ENCODE measurements around the gene MALT1. TPM values are rescaled to one million over a fixed set of nuclear protein-coding genes. Genes with fewer than 3 reads are reported as not detected.
"Not testable (repeated sequence)": the region's sequence is repeated elsewhere in the genome, so short reads cannot be mapped to it uniquely, and the experiment has no call there.

MALT1 gene, protein sequence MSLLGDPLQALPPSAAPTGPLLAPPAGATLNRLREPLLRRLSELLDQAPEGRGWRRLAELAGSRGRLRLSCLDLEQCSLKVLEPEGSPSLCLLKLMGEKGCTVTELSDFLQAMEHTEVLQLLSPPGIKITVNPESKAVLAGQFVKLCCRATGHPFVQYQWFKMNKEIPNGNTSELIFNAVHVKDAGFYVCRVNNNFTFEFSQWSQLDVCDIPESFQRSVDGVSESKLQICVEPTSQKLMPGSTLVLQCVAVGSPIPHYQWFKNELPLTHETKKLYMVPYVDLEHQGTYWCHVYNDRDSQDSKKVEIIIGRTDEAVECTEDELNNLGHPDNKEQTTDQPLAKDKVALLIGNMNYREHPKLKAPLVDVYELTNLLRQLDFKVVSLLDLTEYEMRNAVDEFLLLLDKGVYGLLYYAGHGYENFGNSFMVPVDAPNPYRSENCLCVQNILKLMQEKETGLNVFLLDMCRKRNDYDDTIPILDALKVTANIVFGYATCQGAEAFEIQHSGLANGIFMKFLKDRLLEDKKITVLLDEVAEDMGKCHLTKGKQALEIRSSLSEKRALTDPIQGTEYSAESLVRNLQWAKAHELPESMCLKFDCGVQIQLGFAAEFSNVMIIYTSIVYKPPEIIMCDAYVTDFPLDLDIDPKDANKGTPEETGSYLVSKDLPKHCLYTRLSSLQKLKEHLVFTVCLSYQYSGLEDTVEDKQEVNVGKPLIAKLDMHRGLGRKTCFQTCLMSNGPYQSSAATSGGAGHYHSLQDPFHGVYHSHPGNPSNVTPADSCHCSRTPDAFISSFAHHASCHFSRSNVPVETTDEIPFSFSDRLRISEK
- total RNA-seq (2014; rRNA removed; shearing (Covaris generic)) = 9.8 and 10.8 TPM in 2 replicates

DNA sequence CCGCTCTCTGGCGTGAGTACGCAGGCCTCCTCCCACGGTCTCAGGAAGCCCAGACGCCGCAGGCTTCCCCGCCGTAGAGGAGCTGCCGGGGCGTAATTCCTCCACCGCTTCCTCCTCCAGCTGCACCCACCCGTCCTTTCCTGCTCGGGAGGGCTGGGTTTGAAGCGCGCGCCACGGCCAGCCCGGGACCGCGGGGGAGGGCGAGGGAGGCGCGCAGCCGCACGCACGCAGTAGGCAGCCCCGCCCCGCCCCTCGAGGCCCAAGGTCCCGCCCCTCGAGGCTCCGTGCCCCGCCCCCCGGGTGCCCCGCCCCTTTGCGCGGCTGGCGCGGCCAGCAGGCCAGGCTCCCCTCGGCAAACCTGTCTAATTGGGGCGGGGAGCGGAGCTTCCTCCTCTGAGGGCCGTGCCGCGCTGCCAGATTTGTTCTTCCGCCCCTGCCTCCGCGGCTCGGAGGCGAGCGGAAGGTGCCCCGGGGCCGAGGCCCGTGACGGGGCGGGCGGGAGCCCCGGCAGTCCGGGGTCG is at the start of gene MALT1:
Gene MALT1 (plus strand): TSS at position 355 of the 521 bp plus-strand sequence. CDS start 179 bp downstream, outside the sequence.
- peak; percentile 90 for DNase-seq (ENCODE audit: low spot score)
- in situ Hi-C loops (cut with HindIII; ENCODE audit: low sequenced_read_pairs) = no loop called here

DNA sequence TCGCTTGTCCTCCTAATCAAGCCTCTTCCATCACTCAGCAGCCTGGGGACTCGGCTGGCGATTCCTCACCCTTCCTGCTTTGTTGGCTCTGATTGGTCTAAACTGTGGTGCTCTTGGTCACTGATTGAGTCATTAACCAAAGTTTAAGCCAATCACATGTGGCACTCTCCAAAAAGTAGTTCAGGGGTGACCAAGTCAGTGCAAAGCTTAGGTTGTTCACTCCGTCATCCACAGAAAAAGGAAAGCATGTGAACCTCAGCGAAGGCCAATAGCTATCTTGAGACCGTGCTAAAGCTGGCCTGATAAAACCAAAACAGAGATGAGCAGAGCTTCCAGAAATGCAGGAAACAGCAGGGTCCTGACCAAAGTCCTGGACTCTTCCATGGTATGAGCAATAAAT is 47.3 kb upstream of the MALT1 start:
- in situ Hi-C loops (cut with HindIII; ENCODE audit: low sequenced_read_pairs) = no loop called here
- no peak for DNase-seq (ENCODE audit: low spot score)

DNA sequence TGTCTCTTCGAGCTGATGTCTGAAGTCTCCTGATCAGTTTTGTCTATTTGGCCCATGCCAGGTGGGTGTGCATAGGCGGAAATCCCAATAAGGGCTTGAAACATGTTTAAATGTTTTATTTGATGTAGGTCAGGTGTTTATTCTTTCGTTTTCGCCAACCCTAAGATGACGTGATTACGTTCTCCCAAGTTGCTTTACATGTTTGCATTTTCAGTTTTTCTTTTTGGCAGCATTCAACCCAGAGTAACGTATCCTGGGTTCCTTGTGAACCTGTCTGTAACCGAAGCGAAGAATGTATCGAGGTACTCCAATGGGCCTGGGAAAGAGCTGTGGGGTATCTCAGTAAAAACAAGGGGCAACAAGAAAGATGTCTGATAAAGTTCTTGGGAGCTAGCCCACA is 45.4 kb upstream of the MALT1 start:
- in situ Hi-C loops (cut with HindIII; ENCODE audit: low sequenced_read_pairs) = no loop called here
- no peak for DNase-seq (ENCODE audit: low spot score)

DNA sequence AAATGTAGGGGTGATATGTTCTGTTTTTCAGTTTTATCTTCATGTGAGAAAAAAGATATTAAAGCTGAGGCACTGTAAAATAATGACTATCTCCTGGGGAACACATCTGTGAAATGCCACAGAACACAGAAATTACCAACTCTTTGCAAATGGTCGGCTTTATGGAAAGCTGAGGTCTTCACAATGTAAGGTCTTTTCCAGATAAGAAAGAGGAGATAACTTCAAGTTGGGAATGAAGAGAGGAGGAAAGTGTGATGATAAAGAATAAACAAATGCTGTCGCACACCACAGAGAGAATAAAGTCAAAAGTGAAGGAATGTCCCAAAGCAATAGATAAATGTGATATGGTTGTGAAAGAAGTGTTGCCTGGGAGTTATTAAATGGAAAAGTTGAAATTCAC is 41.2 kb upstream of the MALT1 start:
- in situ Hi-C loops (cut with HindIII; ENCODE audit: low sequenced_read_pairs) = no loop called here
- no peak for DNase-seq (ENCODE audit: low spot score)

DNA sequence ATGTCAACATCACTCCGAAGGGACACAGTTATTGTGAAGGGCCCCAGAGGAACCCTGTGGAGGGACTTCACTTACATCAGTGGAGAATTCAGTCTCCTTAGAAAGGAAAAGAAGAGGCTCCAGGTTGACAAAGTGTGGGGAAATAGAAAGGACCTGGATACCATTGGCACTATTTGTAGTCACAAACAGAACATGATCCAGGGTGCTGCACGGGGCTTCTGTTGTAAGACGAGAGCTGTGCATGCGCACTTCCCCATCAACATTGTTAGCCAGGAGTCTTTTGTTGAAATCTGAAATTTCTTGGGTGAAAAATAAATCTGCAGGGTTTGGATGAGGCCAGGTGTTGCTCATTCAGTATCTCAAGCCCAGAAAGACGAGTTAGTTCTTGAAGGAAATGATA is 40.0 kb upstream of the MALT1 start:
- in situ Hi-C loops (cut with HindIII; ENCODE audit: low sequenced_read_pairs) = no loop called here
- no peak for DNase-seq (ENCODE audit: low spot score)

DNA sequence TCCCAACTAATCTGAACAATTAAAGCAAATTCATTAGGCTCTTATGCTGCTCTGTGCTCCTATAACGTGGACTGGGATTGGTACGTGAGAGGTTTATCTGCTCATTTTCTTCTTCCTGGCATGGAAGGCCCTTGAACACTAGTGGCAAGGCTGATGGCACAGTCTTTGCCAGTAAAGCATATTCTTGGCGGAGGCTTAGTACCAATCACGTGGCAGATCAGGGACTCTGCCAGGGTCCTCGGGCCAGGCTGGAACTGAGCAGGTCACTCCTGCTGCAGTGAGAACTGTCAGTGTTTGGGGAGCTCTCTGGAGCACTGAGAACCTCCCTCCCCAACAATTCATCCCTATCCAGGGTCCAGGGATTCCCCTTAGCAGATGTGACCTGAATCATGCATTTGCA is 38.7 kb upstream of the MALT1 start:
- DNase-seq (ENCODE audit: low spot score) = peak; percentile 63
- in situ Hi-C loops (cut with HindIII; ENCODE audit: low sequenced_read_pairs) = no loop called here

DNA sequence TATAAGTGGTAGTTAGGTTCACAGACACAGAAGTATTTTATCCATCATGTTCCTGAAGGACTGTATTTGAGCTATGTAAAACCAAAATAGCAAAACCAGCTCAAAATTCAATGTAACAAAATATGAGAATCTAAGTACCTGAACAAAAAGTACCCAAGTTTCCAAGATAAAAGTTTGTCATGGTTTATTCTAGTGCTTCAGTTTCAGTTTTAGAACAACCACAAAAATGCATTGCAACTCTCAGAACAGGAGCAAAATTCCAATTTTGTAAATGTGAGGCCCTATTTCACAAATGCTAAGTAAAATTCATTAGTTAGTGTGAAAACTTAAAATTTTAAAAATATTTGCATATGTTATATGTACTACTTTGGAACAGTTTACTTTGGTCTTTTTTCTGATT is 37.4 kb upstream of the MALT1 start:
- in situ Hi-C loops (cut with HindIII; ENCODE audit: low sequenced_read_pairs) = no loop called here
- DNase-seq (ENCODE audit: low spot score) = no peak

DNA sequence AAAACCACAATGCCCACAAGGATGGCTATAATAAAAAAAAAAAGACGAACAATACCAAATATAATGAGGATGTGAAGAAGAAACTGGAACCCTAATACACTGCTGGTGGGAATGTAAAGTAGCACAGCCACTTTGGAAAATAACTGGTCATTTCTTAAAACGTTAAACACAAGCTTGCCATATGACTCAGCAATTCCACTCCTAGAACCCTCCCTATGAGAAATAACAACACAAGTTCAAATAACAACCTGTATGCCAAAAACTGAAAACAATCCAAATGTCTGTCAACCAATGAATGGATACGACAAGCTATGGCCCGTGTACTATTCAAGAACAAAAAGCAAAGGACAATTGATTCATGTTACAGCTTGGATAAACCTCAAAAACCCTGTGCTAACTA is 35.4 kb upstream of the MALT1 start:
- DNase-seq (ENCODE audit: low spot score) = no peak
- in situ Hi-C loops (cut with HindIII; ENCODE audit: low sequenced_read_pairs) = no loop called here

DNA sequence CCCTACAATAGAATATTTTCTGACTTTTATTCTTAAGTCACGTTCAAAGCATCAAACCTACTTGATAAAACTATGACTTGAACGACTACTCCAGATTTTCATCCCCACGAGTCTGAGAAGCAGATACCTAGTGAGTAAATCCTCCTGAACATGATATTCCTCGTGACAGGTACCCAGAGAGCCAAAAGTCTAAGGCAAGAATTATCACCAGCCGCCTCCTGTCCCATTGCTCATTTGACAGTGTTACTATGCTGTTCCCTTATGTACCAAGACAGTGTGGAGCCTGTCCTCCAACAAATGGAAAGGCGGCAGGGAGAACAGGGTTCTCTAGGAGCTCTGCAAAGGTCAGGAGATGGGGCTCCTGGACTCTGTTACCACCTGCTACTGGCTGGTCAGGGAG is 34.1 kb upstream of the MALT1 start:
- in situ Hi-C loops (cut with HindIII; ENCODE audit: low sequenced_read_pairs) = no loop called here
- no peak for DNase-seq (ENCODE audit: low spot score)

DNA sequence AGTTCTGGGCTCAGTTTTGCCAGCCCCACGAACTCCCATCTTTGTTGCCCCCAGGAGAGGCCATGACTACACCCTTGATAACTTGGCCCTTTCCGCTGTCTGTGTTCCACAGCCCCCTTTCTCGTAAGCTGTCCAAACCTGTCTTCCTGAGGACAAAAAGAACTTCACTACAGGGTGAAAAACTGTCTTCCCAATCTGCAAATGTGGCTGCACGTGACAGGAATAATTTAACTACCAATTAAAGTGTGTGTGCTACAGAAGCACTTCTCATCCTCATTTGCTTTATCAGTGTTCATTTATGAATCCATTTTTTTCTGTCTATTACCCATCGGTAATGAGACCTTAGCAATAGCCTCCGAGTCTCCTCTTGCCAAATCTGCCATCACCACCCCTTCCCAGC is 33.3 kb upstream of the MALT1 start:
- no peak for DNase-seq (ENCODE audit: low spot score)
- in situ Hi-C loops (cut with HindIII; ENCODE audit: low sequenced_read_pairs) = no loop called here

DNA sequence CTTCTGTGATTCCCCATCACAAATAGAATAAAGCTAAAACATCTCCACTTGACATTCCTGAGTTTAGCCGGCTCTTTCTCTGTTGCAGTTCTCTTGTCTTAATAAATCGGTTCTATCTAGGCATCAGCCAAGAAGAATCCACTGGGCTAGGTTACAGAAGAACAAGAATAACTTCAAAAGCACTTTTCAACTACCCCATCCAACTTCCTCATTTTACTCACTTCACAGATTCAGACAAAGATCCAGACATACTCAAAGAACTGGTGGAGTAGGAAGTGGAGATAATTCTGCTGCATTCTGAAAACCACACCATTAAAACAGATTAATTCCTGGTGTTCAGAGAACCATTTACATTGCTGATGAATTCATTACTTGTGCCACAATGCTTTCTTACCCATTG is 32.8 kb upstream of the MALT1 start:
- in situ Hi-C loops (cut with HindIII; ENCODE audit: low sequenced_read_pairs) = no loop called here
- no peak for DNase-seq (ENCODE audit: low spot score)

DNA sequence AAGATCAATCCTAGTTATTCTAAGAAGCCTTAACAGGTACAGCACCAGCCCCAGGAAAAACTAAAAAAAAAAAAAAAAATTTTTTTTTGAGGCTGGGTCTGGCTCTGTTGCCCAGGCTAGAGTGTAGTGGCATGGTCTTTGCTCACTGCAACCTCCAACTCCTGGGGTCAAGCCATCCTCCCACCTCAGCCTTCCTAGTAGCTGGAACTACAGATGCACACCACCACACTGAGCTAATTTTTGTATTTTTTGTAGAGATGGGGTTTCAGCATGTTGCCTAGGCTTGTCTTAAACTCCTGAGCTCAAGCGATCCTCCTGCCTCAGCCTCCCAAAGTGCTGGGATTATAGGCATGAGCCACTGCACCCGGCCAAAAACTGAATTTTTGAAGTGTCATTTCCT is 32.0 kb upstream of the MALT1 start:
- DNase-seq (ENCODE audit: low spot score) = no peak
- in situ Hi-C loops (cut with HindIII; ENCODE audit: low sequenced_read_pairs) = no loop called here

DNA sequence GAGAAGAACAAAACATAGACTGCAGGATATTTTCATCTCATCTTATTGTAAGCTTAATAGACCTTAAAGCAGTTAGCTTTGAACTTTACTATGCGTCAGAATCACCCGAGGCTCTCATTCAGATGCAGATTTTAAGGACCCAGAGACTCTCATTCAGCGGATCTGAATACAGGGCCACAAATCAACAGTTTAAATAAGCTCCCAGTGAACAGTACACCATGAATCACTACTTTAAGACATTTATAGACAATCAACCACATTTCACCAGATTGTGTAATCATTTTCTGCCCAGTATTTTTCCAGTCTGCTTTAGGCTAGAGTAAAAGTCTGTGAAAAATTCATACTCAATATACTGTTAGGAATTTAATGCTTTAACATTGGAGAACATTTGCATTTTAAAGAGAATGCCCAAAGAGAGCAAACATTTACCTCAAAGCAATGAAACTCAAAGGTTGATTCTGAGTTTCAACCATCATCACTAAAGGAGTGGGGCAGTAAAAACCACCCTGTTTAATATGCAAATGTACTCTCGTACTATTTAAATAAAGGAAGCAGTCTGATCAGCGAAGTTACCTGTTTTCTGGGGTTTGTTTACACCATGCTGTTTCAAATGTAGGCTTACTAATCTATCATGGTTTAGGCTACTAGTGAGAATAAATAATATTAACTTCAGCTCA is 31.4 kb upstream of the MALT1 start:
- DNase-seq (ENCODE audit: low spot score) = no peak
- in situ Hi-C loops (cut with HindIII; ENCODE audit: low sequenced_read_pairs) = no loop called here

DNA sequence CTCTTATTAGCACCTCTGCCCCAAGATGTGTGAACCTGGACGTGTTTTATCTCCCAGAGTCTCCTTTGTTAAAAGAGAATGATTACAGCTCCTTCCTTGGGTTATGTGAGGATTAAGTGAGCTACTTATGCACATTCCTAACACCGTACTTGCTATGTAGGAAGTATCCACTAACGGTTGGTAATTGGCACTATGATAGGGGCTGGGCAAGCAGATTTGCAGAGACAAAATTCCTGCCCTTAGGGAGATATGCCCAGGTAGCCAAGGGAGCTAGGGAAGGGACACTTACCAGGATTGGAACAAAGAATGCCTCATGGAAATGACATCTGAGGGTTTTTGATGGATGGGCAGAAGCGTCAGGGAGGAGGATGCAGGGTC is 30.8 kb upstream of the MALT1 start:
- in situ Hi-C loops (cut with HindIII; ENCODE audit: low sequenced_read_pairs) = no loop called here
- no peak for DNase-seq (ENCODE audit: low spot score)

DNA sequence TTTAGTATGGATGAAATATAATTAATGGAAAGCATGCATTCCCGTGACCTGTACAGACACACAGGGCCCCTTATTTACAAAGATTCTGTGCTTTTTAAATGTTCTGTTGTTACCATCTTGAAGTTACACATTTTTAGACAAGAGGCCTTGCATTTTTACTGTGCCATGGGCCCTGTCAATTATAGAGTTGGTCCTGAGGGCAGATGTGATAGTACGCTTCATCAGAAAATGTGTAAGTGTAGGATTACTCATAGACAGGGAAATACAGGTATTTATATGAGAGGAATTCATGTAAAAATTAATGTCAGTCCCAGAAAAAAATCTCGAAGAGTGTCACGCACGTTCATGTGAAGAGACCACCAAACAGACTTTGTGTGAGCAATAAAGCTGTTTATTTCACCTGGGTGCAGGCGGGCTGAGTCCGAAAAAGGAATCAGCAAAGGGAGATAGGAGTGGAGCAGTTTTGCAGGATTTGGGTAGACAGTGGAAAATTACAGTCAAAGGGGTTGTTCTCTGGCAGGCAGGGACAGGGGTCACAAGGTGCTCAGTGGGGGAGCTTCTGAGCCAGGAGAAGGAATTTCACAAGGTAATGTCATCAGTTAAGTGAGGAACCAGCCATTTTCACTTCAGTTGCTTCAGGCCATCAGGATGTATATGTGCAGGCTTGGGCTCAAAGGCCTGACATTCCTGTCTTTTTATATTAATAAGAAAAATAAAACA is 30.2 kb upstream of the MALT1 start:
- DNase-seq (ENCODE audit: low spot score) = no peak
- in situ Hi-C loops (cut with HindIII; ENCODE audit: low sequenced_read_pairs) = no loop called here

DNA sequence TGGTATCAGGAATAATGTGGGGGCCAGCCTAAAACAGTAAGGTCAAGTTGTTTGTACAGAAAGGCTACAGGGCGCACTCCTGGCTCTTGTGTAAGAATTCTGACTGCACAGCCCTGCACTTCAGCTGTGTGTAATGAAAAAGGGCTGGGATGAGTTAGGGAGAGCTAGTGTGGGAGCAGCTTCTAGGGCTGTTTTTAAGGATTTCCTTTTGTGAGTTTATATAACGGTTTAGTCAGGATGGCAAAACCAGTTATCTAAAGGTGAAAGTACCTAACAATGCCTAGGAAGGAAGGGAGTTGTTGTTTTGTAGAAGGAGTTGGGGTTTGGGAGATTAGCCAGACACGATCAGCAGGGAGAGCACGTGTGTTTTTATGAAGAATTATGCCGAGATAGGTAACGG is 27.7 kb upstream of the MALT1 start:
- DNase-seq (ENCODE audit: low spot score); in situ Hi-C loops (cut with HindIII; ENCODE audit: low sequenced_read_pairs): not testable (repeated sequence)

DNA sequence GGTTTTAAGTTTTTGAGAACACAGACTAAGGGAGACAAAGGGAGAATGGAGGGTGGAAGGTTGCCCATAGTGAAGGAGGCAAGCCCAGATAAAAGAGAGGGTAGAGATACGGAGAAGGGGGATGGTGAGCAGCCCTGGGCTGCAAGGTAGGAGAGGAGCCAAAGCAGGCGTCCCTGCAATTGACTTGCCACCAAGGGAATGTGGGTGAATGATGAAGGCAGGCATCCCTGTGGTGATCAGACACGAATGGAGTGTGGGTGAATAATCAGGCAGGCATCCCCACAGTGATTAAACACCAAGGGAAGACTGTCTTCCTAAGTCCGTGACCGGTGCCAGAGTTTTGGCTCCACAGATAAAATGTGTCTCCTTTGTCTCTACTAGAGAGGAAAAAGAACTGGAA is 25.9 kb upstream of the MALT1 start:
- in situ Hi-C loops (cut with HindIII; ENCODE audit: low sequenced_read_pairs) = no loop called here
- DNase-seq (ENCODE audit: low spot score) = no peak

DNA sequence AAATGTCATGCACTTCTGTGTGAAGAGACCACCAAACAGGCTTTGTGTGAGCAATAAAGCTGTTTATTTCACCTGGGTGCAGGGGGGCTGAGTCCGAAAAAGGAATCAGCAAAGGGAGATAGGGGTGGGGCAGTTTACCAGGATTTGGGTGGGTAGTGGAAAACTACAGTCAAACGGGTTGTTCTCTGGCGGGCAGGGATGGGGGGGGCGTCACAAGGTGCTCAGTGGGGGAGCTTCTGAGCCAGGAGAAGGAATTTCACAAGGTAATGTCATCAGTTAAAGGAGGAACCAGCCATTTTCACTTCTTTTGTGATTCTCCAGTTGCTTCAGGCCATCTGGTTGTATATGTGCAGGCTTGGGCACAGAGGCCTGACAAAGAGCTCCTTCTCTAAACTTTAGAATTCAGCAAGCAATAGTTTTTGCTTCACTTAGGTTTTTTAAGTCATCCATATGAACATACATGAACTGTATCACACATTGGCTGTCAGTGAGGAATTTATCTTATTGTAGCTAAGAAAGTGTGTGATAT is 24.9 kb upstream of the MALT1 start:
- in situ Hi-C loops (cut with HindIII; ENCODE audit: low sequenced_read_pairs) = no loop called here
- no peak for DNase-seq (ENCODE audit: low spot score)
